Measurements from ENCODE around the gene GOLGA3. TPM values are rescaled to one million over a fixed set of nuclear protein-coding genes. Genes with fewer than 3 reads are reported as not detected.

GOLGA3 gene
- total RNA-seq, 2 donors from 2014 or later: 70.3 to 96.5 TPM

GRCh38 chr12:132789099-132789471 lies 39.6 kb downstream of the GOLGA3 start:
- Histone ChIP-seq H3K9ac (ENCODE audit: low read depth in 2 of 2, low read length in 2 of 2) (no peak overlapping the region), H3K36me3 (peaks cover 16% of the 10 kb centered on the region), H3K27me3 (no peaks in the 10 kb centered on the region), H3K4me1 (no peaks in the 10 kb centered on the region), H3K27ac (no peak overlapping the region), H3K9me3 (no peaks in the 10 kb centered on the region), H3K4me3 (no peak overlapping the region)
- DNase-seq: no peak
- intact Hi-C loops (cut with DNase I): no loop called here
- no peak for TF ChIP-seq CTCF (IDR thresholded peaks at IDR 0.05)

GRCh38 chr12:132788375-132789098 lies 40.1 kb downstream of the GOLGA3 start:
- Histone ChIP-seq H3K27ac (no peak overlapping the region), H3K9ac (ENCODE audit: low read depth in 2 of 2, low read length in 2 of 2) (no peak overlapping the region), H3K9me3 (no peaks in the 10 kb centered on the region), H3K36me3 (peaks cover 18% of the 10 kb centered on the region), H3K4me1 (no peaks in the 10 kb centered on the region), H3K4me3 (no peak overlapping the region), H3K27me3 (no peaks in the 10 kb centered on the region)
- intact Hi-C loops (cut with DNase I): no loop called here
- no peak for TF ChIP-seq CTCF (IDR thresholded peaks at IDR 0.05)
- no peak for DNase-seq

- no peaks in the 10 kb centered on the region for H3K9me3 ChIP-seq
- H3K27ac ChIP-seq: no peak overlapping the region
- H3K4me1 ChIP-seq: no peaks in the 10 kb centered on the region
- no peak overlapping the region for H3K9ac ChIP-seq (ENCODE audit: low read depth in 2 of 2, low read length in 2 of 2)
- intact Hi-C loops (cut with DNase I): no loop called here
- H3K4me3 ChIP-seq: no peak overlapping the region
- H3K36me3 ChIP-seq: peaks cover 18% of the 10 kb centered on the region
- DNase-seq: no peak
- no peak for TF ChIP-seq CTCF (IDR thresholded peaks at IDR 0.05)
- H3K27me3 ChIP-seq: no peaks in the 10 kb centered on the region
Measured at GRCh38 chr12:132787877-132788276, 40.8 kb downstream of the GOLGA3 start.

GRCh38 chr12:132786192-132786591 lies 42.5 kb downstream of the GOLGA3 start:
- no peak for TF ChIP-seq CTCF (IDR thresholded peaks at IDR 0.05)
- Histone ChIP-seq H3K36me3 (peaks cover 26% of the 10 kb centered on the region), H3K4me1 (no peaks in the 10 kb centered on the region), H3K27ac (no peak overlapping the region), H3K4me3 (no peak overlapping the region), H3K9me3 (no peaks in the 10 kb centered on the region), H3K9ac (ENCODE audit: low read depth in 2 of 2, low read length in 2 of 2) (no peak overlapping the region), H3K27me3 (no peaks in the 10 kb centered on the region)
- intact Hi-C loops (cut with DNase I): no loop called here
- no peak for DNase-seq

DNA sequence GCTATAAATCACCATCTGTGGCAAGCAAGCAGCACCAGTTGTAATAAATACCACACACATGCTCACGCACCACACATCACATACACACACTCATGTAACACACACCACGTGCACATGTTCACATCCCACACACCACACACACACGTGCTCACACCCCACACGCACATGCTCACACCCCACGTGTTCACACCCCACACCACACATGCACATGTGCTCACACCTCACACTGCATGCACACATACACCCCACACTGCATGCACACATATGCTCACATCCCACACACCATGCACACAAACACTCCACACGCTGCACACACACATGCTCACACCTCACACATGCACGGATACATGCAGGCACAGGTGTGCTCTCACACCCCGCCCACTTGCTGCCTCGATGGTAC lies 44.1 kb downstream of the GOLGA3 start:
- no peaks in the 10 kb centered on the region for H3K27me3 ChIP-seq
- TF ChIP-seq CTCF (IDR thresholded peaks at IDR 0.05): no peak
- no peak for DNase-seq
- H3K4me1 ChIP-seq: no peaks in the 10 kb centered on the region
- intact Hi-C loops (cut with DNase I): no loop called here
- no peak overlapping the region for H3K4me3 ChIP-seq
- H3K9ac ChIP-seq (ENCODE audit: low read depth in 2 of 2, low read length in 2 of 2): no peak overlapping the region
- H3K36me3 ChIP-seq: peaks cover 35% of the 10 kb centered on the region
- H3K27ac ChIP-seq: no peak overlapping the region
- H3K9me3 ChIP-seq: no peaks in the 10 kb centered on the region
